GM19238 (cell line): Measurements from ENCODE around the gene SLC5A2.

ENCODE experiments used
- DNase-seq: peaks from one replicate; pipeline ENCODE4 v3.0.0; 2011; ENCODE audit warnings: low spot score; ENCODE audit not compliant: insufficient read length

The SLC5A2 gene

DNA sequence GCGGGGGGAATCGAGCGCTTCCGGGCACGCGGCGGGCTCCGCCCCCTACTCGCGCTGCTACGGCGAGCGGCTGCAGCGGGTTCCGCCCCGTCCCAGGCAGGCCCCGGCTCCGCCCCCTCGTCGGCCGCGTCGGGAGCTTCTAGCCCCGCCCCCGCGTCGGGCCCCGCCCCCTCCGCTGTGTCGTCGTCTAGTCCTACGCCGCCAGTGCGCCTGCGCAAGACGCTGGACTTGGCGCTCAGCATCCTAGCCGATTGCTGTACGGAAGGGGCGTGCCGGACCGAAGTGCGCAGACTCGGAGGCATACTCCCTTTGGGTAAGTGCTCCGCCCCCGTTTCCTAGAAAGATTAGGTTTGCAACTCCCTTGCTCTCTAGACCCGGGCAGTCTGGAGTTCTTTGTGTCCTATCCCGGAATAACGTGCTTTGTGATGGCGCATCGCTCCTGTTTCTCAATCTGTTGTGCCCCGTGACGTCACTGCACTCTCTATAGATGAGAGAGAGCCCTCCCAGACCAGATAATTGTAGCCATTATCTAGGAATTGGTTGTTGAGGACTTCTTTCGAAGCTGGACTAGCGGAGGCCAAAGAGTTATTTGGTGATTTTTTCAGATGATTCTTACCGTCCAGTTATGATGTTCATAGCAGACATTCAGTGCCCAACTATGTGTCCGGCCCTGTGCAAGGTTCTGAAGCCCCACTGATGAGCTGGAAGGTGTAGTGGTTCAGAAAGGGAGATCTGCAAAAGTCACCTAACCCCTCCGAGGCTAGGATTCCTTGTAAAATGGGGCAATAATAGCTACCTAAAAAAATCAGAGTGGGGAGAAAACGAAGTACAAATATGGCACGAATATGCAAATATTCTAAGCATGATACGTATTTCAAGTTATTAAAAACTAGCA lies 23.0 kb upstream of the SLC5A2 start:
- DNase-seq: peak; percentile 87

DNA sequence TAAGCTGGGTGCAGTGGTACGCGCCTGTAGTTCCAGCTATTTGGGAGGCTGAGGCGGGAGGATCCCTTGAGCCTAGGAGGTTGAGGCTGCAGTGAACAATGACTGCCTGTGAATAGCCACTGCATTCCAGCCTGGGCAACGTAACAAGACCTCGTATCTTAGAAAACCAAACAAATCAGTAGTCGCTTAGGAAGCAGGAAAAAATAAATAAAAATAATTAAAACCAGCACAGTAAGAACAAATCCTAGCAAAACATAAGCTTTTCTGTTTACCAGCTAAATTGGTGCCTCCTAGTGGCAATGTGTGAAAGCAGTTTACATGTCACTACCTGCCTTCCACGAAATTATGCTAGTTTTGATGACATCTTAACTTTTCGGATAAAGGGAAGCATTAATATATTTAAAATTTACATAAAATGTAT lies 22.3 kb upstream of the SLC5A2 start:
- no peak for DNase-seq

DNA sequence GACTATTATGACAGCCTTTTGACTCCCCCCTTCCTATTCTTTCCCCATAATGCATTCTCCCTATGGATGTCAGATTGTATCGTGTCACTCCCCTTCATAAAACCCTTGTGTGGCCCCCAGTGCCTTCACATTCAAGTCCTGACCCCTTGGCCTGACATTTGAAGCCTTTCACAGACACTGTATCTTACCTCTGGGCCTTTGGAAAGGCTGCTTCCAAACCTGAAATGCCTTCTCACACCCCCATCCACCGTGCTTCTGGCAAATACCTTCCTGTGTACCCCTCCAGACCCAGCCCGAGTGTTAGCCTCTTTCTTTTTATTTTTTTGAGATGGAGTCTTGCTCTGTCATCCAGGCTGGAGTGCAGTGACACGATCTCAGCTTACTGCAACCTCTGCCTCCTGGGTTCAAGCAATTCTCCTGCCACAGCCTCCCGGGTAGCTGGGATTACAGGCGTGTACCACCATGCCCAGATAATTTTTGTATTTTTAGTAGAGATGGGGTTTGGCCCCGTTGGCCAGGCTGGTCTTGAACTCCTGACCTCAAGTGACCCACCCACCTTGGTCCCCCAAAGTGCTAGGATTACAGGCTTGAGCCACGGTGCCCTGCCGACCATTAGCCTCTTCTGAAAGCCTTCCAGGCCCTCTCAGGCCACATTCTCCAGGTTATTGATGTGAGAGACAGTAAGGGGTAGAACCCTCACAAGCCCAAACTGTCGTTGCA lies 21.6 kb upstream of the SLC5A2 start:
- DNase-seq: no peak

DNA sequence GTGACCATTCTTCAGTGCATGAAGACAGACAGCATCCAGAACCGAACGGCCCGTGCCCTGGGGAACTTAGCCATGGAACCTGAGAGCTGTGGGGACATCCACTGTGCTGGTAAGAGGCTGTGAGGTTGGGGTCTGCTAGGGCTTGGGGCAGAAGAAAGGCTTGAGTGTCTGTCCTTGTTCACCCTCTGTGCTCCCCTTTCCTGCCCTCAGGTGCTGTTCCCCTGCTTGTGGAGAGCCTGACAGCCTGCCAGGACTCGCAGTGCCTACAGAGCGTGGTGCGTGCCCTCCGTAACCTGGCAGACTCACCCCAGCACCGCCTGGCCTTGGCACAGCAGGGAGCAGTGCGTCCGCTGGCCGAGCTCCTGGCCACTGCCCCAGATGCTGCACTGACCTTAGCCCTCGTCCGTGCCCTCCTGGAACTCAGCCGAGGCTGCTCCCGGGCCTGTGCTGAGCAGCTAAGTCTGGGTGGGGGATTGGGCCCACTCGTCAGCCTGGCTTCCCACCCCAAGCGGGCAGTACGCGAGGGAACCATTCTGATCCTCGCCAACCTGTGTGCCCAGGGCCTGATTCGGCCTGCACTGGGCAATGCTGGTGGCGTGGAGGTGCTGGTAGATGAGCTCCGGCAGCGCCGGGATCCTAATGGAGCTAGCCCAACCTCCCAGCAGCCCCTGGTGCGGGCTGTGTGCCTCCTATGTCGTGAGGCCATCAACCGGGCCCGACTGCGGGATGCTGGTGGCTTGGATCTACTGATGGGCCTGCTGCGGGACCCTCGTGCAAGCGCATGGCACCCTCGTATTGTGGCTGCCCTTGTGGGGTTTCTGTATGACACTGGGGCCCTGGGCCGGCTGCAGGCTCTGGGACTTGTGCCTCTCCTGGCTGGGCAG lies 20.8 kb upstream of the SLC5A2 start:
- DNase-seq: no peak

GRCh38 chr16:31464348-31464769 lies 18.6 kb upstream of the SLC5A2 start:
- DNase-seq: no peak

DNA sequence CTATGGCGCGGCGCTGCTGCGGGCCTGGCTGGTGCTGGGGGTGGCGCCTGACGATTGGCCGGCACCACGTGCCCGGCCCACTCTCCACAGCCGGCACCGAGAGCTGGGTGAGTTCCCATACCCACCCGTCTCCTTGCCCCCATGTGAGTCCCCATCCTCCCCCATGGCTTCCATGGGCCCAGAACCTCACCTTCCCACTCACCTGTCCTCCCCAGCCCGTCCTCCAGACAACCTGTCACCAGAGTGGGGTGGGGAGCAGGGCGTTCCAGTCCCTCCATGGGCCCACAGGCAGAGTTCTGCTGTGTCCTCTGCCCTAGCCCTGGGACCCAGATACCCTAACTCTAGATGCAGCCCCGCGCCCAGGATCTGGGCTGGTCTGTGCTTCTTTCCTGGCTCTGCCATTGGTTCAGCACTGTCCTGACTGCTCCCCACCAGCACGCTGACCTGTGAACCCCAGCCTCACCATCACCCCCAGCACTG lies 18.1 kb upstream of the SLC5A2 start:
- DNase-seq: no peak

DNA sequence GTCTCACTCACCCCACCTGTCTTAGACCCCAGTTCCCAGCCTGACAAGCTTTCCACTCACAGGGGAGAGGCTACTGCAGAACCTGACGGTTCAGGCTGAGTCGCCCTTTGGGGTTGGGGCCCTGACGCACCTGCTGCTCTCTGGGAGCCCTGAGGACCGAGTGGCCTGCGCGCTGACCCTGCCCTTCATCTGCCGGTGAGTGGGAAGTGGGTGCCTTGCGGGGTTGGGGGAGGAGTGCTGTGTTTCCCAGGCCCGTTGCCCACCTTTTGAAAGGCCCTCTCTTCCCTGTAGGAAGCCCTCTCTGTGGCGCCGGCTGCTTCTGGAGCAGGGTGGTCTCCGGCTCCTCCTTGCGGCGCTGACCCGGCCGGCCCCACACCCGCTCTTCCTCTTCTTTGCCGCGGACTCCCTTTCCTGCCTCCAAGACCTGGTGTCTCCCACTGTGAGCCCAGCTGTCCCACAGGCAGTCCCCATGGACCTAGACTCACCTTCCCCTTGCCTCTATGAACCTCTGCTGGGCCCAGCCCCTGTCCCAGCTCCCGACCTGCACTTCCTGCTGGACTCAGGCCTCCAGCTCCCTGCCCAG lies 17.0 kb upstream of the SLC5A2 start:
- no peak for DNase-seq

GRCh38 chr16:31466381-31466841 lies 16.5 kb upstream of the SLC5A2 start:
- no peak for DNase-seq

DNA sequence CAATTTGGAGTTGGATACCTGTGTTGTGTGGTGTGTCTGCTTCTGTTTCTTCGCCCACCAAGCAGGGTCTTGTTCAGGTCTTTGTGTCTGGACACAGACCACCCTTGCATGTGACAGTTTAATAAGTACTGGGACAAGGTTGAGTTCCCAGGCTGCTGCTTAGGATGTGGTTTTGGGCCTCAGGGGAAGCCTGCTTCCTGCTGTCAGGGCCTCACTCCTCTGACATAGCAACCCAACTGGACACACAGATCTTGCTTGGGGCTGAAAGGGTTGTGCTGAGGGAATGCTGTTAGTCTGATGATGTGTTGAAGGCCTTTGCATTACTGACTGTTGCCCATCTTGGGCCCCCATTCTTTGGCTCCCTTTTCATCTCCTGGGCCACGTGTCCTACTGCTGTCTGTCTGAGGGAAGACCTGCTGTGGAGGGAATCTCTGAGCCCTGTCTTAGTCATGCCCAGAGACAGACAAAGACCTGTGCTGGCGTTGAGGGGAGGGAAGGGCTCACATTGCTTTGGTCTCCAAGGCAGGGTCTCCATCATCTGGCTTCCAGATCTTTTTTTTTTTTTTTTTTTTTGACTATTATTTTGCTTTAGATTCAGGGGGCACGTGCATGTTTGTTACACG lies 15.7 kb upstream of the SLC5A2 start:
- no peak for DNase-seq

- no peak for DNase-seq
Measured at GRCh38 chr16:31467858-31468257, 15.1 kb upstream of the SLC5A2 start.

GRCh38 chr16:31470615-31471014 lies 12.3 kb upstream of the SLC5A2 start:
- DNase-seq: no peak

DNA sequence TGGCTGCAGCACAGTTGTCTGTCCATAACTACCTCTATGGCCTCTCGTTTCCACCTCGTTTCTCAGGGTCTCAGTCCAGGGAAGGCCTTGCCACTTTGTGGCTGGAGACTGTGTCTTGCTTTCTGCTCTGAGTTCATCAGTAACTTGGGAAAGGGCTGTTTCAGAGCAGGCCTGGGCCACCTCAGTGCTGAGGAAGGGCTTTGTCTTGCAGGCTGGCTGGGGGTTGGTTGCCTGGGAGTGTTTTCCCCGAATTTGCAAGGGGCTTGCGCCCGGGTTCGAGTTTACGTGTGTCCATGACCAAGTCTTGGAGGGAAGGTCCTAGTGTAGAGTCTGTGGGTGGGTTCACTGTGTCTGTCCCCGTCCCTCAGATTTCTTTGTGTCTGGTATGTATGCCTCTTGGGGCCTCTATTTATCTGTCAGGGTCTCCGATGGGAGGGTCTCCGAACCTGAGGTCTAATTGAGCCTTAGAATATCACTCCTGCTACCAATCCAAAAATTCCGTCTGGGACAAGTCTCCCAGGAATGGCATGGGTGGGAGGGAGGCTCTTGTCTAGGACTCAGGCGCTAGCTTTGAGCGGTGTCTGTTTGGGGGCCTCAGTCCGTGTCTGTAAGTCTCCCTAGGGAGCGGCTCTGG lies 11.6 kb upstream of the SLC5A2 start:
- DNase-seq: no peak

DNA sequence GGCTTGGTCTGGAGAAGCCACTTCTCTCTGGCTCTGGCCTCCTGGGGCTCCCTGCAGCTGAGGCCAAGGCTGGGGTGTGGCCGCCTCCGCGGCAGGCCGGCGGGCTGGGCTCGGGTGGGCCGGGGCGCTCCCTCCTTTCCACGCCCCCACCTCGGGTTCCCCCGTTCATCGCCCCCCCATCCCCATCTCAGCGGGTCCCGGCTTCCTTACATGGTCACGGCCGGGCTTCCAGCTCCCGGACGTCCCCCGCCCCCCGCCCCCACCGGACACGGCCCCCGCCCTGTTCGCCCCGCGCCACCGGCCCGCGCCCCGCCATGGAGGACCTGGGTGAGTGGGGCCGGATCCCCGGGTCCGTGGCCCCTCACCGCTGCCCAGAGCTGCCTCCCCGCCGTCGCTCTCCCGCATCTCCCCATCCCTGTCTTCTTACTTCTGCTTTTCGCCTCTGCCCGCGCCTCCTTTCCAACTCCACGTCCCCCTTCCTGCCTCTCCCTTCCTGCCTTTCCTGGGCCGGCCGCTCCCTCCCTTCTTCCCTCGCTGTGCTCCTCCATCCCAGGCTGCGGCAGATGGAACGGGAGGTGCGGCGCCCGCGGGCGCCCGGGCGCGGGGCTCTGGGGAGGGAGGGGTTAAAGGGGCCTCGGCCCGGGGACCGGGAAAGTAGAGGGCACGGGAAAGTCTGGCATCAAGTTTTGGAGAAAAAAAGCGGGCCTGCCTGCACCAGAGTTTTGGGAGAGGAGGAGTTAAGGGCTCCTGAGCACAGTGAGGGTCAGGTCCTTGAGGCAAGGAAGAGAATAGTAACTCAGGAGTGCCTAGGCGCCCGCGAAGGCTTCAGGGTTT lies 10.8 kb upstream of the SLC5A2 start, which contains the start of gene TGFB1I1:
Gene TGFB1I1 (plus strand): TSS at position 278 of the 834 bp plus-strand sequence. CDS start 37 bp downstream, at position 315.
- no peak for DNase-seq

- no peak for DNase-seq
Measured at GRCh38 chr16:31472709-31473203, 10.2 kb upstream of the SLC5A2 start.

DNA sequence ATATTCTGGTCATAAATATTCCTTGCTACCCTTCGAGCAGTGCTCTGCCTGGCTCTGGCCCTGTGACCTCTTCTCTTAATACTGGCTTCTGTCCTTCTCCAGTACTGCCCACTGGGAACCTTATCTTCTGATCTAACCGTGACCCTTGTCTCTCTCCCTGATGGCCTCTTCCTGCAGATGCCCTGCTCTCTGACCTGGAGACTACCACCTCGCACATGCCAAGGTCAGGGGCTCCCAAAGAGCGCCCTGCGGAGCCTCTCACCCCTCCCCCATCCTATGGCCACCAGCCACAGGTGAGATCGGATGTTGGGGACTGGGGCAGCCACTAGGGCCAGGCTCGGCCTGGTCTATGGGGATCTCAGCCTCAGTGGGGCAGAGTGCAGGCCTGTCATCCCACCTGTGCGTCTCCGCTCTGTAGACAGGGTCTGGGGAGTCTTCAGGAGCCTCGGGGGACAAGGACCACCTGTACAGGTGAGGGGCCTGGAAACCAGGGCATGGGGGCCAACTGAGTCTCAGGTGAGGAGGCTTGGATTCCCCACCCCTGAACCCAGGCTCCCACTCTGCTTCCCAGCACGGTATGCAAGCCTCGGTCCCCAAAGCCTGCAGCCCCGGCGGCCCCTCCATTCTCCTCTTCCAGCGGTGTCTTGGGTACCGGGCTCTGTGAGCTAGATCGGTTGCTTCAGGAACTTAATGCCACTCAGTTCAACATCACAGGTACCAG lies 9.5 kb upstream of the SLC5A2 start:
- DNase-seq: no peak

- DNase-seq: no peak
Measured at GRCh38 chr16:31474173-31474714, 8.7 kb upstream of the SLC5A2 start.

DNA sequence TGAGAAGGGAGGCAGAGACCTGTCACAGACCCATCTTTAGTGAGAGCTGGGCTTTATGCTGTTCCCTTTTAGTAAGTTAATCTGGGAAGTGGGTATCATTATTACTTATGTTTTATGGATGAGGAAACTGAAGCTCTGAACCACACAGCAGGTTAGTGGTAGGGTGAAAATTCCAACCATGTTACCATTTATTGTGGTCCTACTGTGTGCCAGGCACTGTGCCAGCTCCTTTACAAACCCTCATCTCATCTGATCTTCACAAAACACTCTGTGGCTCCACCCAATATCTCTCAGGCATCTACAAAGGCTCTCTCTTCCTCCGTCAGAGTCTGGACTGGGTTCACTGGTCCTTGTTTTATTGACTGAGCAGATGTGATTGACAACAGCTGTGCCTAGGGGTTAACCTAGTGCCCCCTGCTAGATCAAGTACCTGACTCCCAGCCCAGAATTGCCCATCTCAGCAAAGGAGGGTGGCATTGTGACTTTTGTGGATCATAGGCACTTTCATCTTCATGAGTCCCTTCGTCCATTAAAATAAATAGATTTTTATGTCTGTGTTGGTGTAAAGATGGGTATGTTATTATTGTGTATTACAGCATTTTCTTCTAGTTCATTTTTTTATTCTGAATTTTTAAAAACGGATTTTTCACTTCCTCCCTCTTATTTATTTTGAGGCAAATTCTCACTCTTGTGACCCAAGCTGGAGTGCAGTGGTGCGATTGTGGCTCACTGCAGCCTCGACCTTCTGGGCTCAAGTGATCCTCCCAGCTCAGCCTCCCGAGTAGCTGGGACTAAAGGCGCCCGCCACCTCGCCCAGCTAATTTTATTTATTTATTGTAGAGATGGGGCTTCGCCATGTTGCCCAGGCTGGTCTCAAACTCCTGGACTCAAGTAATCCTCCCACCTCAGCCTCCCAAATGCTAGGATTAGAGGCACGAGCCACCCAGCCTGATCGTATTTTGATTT lies 7.9 kb upstream of the SLC5A2 start:
- no peak for DNase-seq
